ENCODE data around the gene ZNF462. TPM values are rescaled to one million over a fixed set of nuclear protein-coding genes. Genes with fewer than 3 reads are reported as not detected.

ZNF462 gene
- total and polyA plus RNA-seq, 11 donors = 5.3 to 51.3 (median 30.9) TPM

- no peaks in the 10 kb centered on the region for H3K36me3 ChIP-seq
- ATAC-seq = no peak
Observed at GRCh38 chr9:107033966-107034365, 171.0 kb downstream of the ZNF462 start.

GRCh38 chr9:107034831-107035230 lies 171.9 kb downstream of the ZNF462 start:
- H3K4me1 ChIP-seq = no peaks in the 10 kb centered on the region
- TF ChIP-seq CTCF (IDR thresholded peaks at IDR 0.05) (no peak), POLR2A (IDR thresholded peaks at IDR 0.05) (no peak)
- H3K36me3 ChIP-seq = no peaks in the 10 kb centered on the region
- no peak overlapping the region for H3K4me3 ChIP-seq
- WGBS, 4 donors = 83 to 87% (median 85%) methylated on average over 5 of the region's 5 CpGs
- H3K27ac ChIP-seq = no peak overlapping the region
- DNase-seq (no peak), ATAC-seq (no peak)
- H3K27me3 ChIP-seq = no peaks in the 10 kb centered on the region
- intact Hi-C loops (cut with DNase I) = no loop called here
- no peaks in the 10 kb centered on the region for H3K9me3 ChIP-seq

More at GRCh38 chr9:107033966-107034365, 171.0 kb downstream of the ZNF462 start:
- intact Hi-C loops (cut with DNase I) = no loop called here
- TF ChIP-seq POLR2A (IDR thresholded peaks at IDR 0.05) (no peak), CTCF (IDR thresholded peaks at IDR 0.05) (no peak)
- H3K9me3 ChIP-seq = no peaks in the 10 kb centered on the region
- WGBS, 4 donors = 87 to 92% (median 90%) methylated on average over 3 of the region's 3 CpGs
- no peak for DNase-seq
- no peak overlapping the region for H3K27ac ChIP-seq
- H3K27me3 ChIP-seq = no peaks in the 10 kb centered on the region
- H3K4me3 ChIP-seq = no peak overlapping the region
- H3K4me1 ChIP-seq = no peaks in the 10 kb centered on the region

GRCh38 chr9:107036367-107036766 lies 173.4 kb downstream of the ZNF462 start:
- TF ChIP-seq CTCF (IDR thresholded peaks at IDR 0.05) (no peak), POLR2A (IDR thresholded peaks at IDR 0.05) (no peak)
- Histone ChIP-seq H3K27ac (no peak overlapping the region), H3K4me1 (no peaks in the 10 kb centered on the region), H3K4me3 (no peak overlapping the region), H3K36me3 (no peaks in the 10 kb centered on the region), H3K27me3 (no peaks in the 10 kb centered on the region), H3K9me3 (no peaks in the 10 kb centered on the region)
- intact Hi-C loops (cut with DNase I) = no loop called here
- ATAC-seq = no peak
- WGBS, 4 donors = 95 to 97% (median 96%) methylated on average over 4 of the region's 4 CpGs
- DNase-seq = no peak

- no peaks in the 10 kb centered on the region for H3K36me3 ChIP-seq
- ATAC-seq (no peak), DNase-seq (no peak)
- no peak overlapping the region for H3K27ac ChIP-seq
- H3K4me1 ChIP-seq = peaks cover 0 to 8% (median 0%) of the 10 kb centered on the region in 12 donors
- 61 to 76% (median 65%) methylated on average over 4 of the region's 4 CpGs for WGBS, 4 donors
- no peak overlapping the region for H3K4me3 ChIP-seq
- intact Hi-C loops (cut with DNase I) = no loop called here
- no peaks in the 10 kb centered on the region for H3K27me3 ChIP-seq
- TF ChIP-seq POLR2A (IDR thresholded peaks at IDR 0.05) (no peak), CTCF (IDR thresholded peaks at IDR 0.05) (no peak)
- no peaks in the 10 kb centered on the region for H3K9me3 ChIP-seq
Observed at GRCh38 chr9:107039542-107039941, 176.6 kb downstream of the ZNF462 start.
